T-helper 1 cell treated with Interleukin-12 subunit alpha and Interleukin-12 subunit beta and Interleukin-4 antibody, amounts not matched to agents 30 ng/mL and 1 ng/mL, for 36 hours (primary cell): ENCODE results near the gene REEP6. TPM values are rescaled to one million over a fixed set of nuclear protein-coding genes. Genes with fewer than 3 reads are reported as not detected.

Source experiments
- intact Hi-C: fragments of 100-400 bp; cut with micrococcal nuclease; formaldehyde crosslinking; loops from one replicate; pipeline ENCODE4 v1.15.1; 2024
- total RNA-seq: library from RNA; stranded (reverse); gene quantifications from 2 replicates; pipeline ENCODE4 v1.2.3, GENCODE V29; 2022

REEP6 gene
- total RNA-seq, 1 donor from 2014 or later, result 1.0 TPM

DNA sequence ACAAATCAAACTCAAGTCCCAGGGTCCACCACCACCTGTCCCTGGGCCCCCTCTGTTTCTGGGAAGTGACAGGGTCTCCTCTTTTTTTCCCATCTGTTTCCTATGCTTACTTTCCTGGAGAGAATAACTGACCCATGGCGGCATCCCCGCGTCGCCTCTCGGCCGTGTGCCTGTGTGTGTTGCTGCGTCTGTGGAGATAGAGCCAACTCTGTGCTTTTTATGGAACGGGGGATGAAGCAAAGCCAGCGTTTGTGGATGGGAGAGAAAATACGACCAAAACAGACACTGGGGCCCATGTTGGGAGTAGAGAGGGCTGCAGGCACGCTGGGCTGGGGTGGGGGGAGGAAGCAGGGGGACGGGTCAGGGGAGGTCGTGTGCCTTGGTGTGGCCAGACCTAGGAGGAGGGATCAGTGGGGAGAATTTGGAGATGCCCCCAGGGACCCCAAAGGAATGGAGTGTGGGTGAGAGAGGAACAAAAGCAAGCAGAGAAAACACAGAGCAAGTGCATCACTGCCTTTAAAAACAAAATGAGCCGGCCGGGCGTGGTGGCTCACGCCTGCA, 49.5 kb downstream of the REEP6 start:
- intact Hi-C loops, result no loop called here

Other genes starting within 250 kb of the REEP6 start
- 161 and 183 TPM in 2 replicates for gene ATP5F1D, start 249.4 kb upstream of the REEP6 start, total RNA-seq
- gene MIDN, start 242.6 kb upstream of the REEP6 start, total RNA-seq, result 106 and 107 TPM in 2 replicates
- 208 and 213 TPM in 2 replicates for gene CIRBP, start 221.8 kb upstream of the REEP6 start, total RNA-seq
- 55.8 and 64.6 TPM in 2 replicates for gene FAM174C, start 215.7 kb upstream of the REEP6 start, total RNA-seq
- not detected in 2 replicates for gene EFNA2, start 205.3 kb upstream of the REEP6 start, total RNA-seq
- gene NDUFS7, start 107.3 kb upstream of the REEP6 start, total RNA-seq, result 104 and 109 TPM in 2 replicates
- gene GAMT, start 89.6 kb upstream of the REEP6 start, total RNA-seq, result 13.5 and 18.8 TPM in 2 replicates
- 211 and 223 TPM in 2 replicates for gene DAZAP1, start 83.6 kb upstream of the REEP6 start, total RNA-seq
- gene RPS15, start 52.8 kb upstream of the REEP6 start, total RNA-seq, result 1,137 and 1,164 TPM in 2 replicates
- gene APC2, start 41.1 kb upstream of the REEP6 start, total RNA-seq, result 0.15 and 0.29 TPM in 2 replicates
- gene C19orf25, start 12.0 kb upstream of the REEP6 start, total RNA-seq, result 43.1 and 45.2 TPM in 2 replicates
- gene PCSK4, start 831 bp upstream of the REEP6 start, total RNA-seq, result 1.0 and 1.5 TPM in 2 replicates
- 2.5 and 3.2 TPM in 2 replicates for gene ADAMTSL5, start 21.8 kb downstream of the REEP6 start, total RNA-seq
- not detected in 2 replicates for gene PLK5, start 32.9 kb downstream of the REEP6 start, total RNA-seq
- gene MEX3D, start 77.1 kb downstream of the REEP6 start, total RNA-seq, result 7.6 and 8.3 TPM in 2 replicates
- gene MBD3, start 101.7 kb downstream of the REEP6 start, total RNA-seq, result 90.7 and 93.2 TPM in 2 replicates
- gene UQCR11, start 114.3 kb downstream of the REEP6 start, total RNA-seq, result 167 and 185 TPM in 2 replicates
- 73.7 and 73.8 TPM in 2 replicates for gene TCF3, start 161.4 kb downstream of the REEP6 start, total RNA-seq